Immature natural killer cell (primary cell): Measurements from ENCODE around the gene ADGRF1. TPM values are rescaled to one million over a fixed set of nuclear protein-coding genes. Genes with fewer than 3 reads are reported as not detected.
"Not testable (repeated sequence)": the region's sequence is repeated elsewhere in the genome, so short reads cannot be mapped to it uniquely, and the experiment has no call there.

ENCODE experiments used
- DNase-seq, 3 donors: peaks; one replicate each; pipeline ENCODE4 v3.0.0; 2022; ENCODE audit warnings: mixed read lengths in 1 of 3
- H3K27ac Mint-ChIP-seq, 6 donors: one replicate each; pipeline ENCODE4 v1.8.0; 2020; ENCODE audit warnings: mixed read lengths in 6 of 6, mild to moderate bottlenecking in 5 of 6, inconsistent platforms in 4 of 6, moderate library complexity in 3 of 6
- H3K27me3 Mint-ChIP-seq, 3 donors: one replicate each; pipeline ENCODE4 v1.8.0; 2020 to 2021; ENCODE audit warnings: low read depth in 3 of 3, mild to moderate bottlenecking in 3 of 3, mixed read lengths in 3 of 3, moderate library complexity in 3 of 3, inconsistent platforms in 1 of 3
- H3K36me3 Mint-ChIP-seq, 3 donors: one replicate each; pipeline ENCODE4 v1.8.0; 2020; ENCODE audit warnings: mixed read lengths in 3 of 3, inconsistent platforms in 2 of 3, mild to moderate bottlenecking in 2 of 3
- H3K4me1 Mint-ChIP-seq, 2 donors: one replicate each; pipeline ENCODE4 v1.8.0; 2020; ENCODE audit warnings: inconsistent platforms in 2 of 2, mild to moderate bottlenecking in 2 of 2, mixed read lengths in 2 of 2, moderate library complexity in 1 of 2
- H3K4me3 Mint-ChIP-seq, 5 donors: one replicate each; pipeline ENCODE4 v1.8.0; 2020; ENCODE audit warnings: mild to moderate bottlenecking in 5 of 5, mixed read lengths in 5 of 5, inconsistent platforms in 3 of 5, moderate library complexity in 3 of 5
- H3K9me3 Mint-ChIP-seq, 6 donors: one replicate each; pipeline ENCODE4 v1.8.0; 2020; ENCODE audit warnings: mild to moderate bottlenecking in 6 of 6, mixed read lengths in 6 of 6, inconsistent platforms in 4 of 6, moderate library complexity in 3 of 6
- polyA plus RNA-seq, 3 donors: library from polyadenylated mRNA; unstranded; fragments of 300-500 nt; fragmentation: Illumina TruSeq; gene quantifications; one replicate each; pipeline ENCODE4 v1.2.3, GENCODE V29; 2021

ADGRF1 gene
- polyA plus RNA-seq, 3 donors from 2014 or later = not detected

DNA sequence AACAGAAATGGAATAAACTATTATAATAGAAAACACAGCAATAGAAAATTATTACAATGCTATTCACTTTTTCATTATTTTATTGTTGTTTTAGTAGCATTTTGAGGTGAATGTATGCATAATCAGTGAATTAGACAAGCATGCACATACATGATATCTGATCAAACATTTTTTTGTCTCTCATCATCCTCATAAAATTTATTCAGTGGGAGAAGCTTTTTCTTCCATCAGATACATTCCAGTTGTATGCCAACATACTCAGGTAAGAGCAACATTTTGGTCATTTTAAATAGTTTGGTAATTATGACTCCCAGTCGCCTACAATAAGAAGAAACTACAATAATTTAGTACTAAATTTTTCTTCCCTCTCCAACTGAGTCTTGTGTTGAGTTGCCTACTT lies 44.5 kb downstream of the ADGRF1 start:
- Mint-ChIP-seq H3K4me1 (no peaks in the 10 kb centered on the region), H3K36me3 (no peaks in the 10 kb centered on the region), H3K27ac (no peak overlapping the region)

DNA sequence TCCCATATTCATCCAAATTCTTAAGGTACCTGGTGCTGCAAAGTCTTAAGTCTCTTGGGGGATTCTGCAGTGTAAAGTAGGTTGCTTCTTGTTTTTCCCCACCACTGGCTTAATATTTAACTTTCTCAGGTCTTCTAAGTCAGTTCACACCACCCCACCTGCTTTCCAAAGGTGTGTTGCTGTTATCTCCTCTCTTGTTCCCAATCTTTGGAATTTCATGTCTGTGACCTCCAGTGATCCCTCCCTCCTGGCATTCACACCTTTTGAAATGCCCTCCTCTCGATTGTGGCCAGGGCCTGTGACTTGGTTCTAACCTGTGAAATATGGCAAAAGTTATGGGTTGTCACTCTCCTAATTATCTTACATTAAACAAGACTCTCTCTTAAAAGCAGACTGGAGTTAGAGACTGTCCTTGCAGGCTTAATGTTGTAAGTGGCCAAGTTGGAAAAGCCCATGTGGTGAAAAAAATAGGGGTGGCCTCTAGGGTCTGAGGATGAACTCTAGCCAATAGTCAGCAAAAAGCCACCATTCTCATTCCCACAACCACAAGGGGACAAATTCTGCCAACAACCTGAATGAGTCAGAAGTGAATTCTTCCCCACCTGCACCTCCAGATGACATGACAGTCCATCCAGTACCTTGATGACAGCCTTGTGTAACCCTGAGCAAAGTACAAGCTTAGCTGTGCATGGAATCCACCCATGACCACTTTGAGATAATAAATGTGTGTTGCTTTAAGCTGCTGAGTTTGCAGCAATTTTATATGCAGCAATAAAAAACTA lies 45.1 kb downstream of the ADGRF1 start:
- Mint-ChIP-seq H3K4me1 (no peaks in the 10 kb centered on the region), H3K27me3 (peaks cover 0 to 6% (median 0%) of the 10 kb centered on the region in 3 donors), H3K4me3 (no peak overlapping the region), H3K9me3 (peaks cover 0 to 3% (median 0%) of the 10 kb centered on the region in 6 donors), H3K27ac (no peak overlapping the region), H3K36me3 (no peaks in the 10 kb centered on the region)
- no peak for DNase-seq

More for the DNA sequence above, 44.5 kb downstream of the ADGRF1 start:
- Mint-ChIP-seq H3K27me3 (peaks cover 0 to 4% (median 2%) of the 10 kb centered on the region in 3 donors), H3K9me3 (peaks cover 0 to 1% (median 0%) of the 10 kb centered on the region in 6 donors), H3K4me3 (no peak overlapping the region)
- DNase-seq = no peak

DNA sequence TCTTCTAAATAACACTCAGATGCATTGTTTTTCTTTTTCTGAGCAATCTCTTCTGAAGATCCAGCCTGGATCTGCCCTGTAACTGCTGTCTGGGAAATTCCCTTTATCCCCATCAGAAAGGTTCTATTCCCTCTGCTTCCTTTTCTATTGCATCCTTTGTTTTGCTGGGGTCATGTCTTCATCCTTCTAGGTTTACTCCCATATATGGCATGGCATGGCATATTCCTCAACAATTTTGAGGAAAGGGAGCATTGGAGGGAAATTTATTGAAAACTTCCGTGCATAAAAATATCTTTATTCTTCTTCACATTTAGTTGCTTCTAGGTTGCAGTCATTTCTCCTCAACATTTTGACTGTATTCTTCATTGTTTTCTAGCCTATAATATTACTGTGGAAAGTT lies 47.2 kb downstream of the ADGRF1 start:
- DNase-seq = no peak
- Mint-ChIP-seq H3K27ac (no peak overlapping the region), H3K9me3 (peaks cover 0 to 2% (median 0%) of the 10 kb centered on the region in 6 donors), H3K36me3 (no peaks in the 10 kb centered on the region), H3K27me3 (peaks cover 0 to 6% (median 3%) of the 10 kb centered on the region in 3 donors), H3K4me1 (no peaks in the 10 kb centered on the region), H3K4me3 (no peak overlapping the region)

DNA sequence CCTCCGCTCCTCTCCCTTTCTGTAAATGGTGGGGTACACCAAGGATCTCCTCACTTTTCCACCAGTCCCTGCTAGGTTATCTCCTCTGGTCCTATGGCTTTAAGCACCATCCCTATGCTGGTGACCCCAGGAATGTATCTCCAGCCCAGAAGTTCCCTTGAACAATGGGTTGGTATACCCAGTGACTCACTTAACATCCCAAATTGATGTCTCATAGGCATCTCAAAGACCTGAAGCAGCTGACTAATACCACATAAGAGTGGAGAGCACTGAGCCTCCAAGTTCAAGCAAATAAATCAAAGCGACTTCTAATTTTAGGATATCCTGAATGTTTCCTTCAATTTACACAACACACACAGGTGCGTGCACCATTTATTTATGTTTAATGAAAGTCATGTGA lies 48.3 kb downstream of the ADGRF1 start:
- Mint-ChIP-seq H3K27me3 (peaks cover 0 to 6% (median 3%) of the 10 kb centered on the region in 3 donors), H3K9me3 (peaks cover 0 to 2% (median 0%) of the 10 kb centered on the region in 6 donors), H3K4me3 (no peak overlapping the region), H3K27ac (no peak overlapping the region), H3K36me3 (no peaks in the 10 kb centered on the region), H3K4me1 (no peaks in the 10 kb centered on the region)
- no peak for DNase-seq

DNA sequence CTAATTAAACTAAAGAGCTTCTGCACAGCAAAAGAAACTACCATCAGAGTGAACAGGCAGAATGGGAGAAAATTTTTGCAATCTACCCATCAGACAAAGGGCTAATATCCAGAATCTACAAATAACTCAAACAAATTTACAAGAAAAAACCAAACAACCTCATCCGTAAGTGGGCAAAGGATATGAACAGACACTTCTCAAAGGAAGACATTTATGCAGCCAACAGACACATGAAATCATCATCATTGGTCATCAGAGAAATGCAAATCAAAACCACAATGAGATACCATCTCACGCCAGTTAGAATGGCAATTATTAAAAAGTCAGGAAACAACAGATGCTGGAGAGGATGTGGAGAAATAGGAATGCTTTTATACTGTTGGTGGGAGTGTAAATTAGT lies 49.7 kb downstream of the ADGRF1 start:
- DNase-seq, H3K36me3 Mint-ChIP-seq, H3K27ac Mint-ChIP-seq, H3K4me3 Mint-ChIP-seq, H3K9me3 Mint-ChIP-seq, H3K4me1 Mint-ChIP-seq, H3K27me3 Mint-ChIP-seq: not testable (repeated sequence)

DNA sequence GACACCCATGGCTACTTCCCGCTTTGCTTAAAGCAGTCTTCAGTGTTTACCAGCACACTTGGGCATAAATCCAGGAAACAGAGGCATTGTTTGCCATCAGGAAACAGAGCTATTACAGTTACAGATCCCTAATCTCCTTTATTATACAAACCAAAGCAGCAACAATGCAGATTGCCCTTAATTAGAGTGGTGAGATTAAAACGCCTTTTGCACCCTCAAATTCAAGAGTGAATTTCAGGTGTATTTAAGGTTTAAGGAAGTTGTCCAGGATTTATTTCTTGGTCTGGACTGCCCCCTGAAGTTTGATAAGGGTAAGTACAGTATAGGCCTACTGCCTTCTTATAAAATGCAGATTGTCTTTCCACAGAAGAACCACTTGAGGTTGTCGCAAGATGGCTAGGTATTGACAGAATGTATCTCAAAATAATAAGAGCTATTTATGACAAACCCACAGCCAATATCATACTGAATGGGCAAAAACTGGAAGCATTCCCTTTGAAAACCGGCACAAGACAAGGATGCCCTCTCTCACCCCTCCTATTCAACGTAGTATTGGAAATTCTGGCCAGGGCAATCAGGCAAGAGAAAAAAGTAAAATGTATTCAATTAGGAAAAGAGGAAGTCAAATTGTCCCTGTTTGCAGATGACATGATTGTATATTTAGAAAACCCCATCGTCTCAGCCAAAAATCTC lies 51.2 kb downstream of the ADGRF1 start:
- H3K36me3 Mint-ChIP-seq, H3K4me3 Mint-ChIP-seq, H3K9me3 Mint-ChIP-seq, H3K27me3 Mint-ChIP-seq, DNase-seq, H3K27ac Mint-ChIP-seq, H3K4me1 Mint-ChIP-seq: not testable (repeated sequence)

DNA sequence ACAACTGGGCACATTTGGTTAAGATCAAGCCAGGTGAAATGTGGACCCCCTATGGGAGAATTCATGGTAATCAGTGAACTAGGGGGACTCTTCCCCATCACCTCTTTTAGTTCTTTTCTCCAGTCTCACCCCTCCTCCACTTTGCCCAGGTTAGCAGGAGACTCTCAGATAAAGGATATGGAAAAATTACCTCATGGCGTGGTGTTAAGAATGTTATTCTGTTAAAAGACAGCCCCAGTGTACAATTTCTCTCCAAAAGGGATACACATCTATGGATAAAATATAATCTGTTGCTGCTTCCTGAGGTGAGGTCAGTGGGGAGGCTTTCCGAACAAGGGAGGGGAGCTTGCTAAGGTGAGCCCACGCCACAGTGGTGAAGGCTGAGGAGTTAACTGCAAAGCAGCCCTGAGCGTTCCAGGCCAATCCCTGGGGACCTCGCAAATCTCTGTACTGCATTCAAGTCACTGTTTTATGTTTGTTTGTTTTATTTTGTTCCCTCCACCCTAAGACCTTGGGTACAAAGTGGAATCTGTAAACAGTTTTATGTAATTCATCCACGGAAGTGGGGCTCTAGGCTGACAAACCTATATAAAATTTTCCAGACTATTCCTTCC lies 52.0 kb downstream of the ADGRF1 start:
- H3K4me3 Mint-ChIP-seq = no peak overlapping the region
- H3K4me1 Mint-ChIP-seq = no peaks in the 10 kb centered on the region
- DNase-seq = no peak
- H3K9me3 Mint-ChIP-seq = peaks cover 0 to 2% (median 0%) of the 10 kb centered on the region in 6 donors
- H3K27ac Mint-ChIP-seq = no peak overlapping the region
- H3K27me3 Mint-ChIP-seq = peaks cover 0 to 8% (median 3%) of the 10 kb centered on the region in 3 donors
- H3K36me3 Mint-ChIP-seq = no peaks in the 10 kb centered on the region

DNA sequence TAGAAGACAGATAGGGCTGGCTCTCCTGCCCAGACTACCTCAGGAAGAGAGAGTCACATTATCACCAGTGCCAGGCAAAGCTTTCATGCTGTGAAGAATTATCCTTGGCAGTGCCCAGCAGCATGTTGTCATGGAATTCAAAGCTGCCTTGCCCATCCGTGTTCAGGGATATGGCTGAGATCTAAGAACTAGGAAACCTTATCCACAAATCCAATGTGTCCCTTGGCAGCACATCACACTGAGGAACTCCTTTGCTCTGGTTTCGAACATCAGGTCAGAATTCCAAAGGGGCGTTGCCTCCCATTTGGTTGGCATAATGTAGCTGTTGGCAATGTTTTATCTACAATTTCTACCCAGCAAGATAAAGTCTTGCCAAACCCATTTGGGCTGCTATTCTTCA lies 52.7 kb downstream of the ADGRF1 start:
- H3K4me3 Mint-ChIP-seq = no peak overlapping the region
- no peak for DNase-seq

DNA sequence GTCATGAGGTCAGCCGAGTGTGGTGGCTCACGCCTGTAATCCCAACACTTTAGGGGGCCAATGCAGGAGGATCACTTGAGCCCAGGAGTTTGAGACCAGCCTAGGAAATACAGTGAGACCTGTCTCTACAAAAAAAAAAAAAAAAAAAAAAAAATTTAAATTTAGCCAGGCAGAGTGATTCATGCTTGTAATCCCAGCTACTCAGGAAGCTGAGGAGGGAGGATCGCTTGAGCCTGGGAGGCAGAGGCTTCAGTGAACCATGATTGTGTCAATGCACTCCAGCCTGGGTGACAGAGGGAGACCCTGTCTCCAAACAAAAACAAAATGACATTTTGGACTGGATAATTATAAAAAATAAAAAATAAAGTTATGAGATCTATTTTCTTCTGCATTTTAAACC lies 56.2 kb downstream of the ADGRF1 start:
- Mint-ChIP-seq H3K27ac (no peak overlapping the region), H3K36me3 (no peaks in the 10 kb centered on the region), H3K27me3 (peaks cover 0 to 3% (median 2%) of the 10 kb centered on the region in 3 donors), H3K4me1 (no peaks in the 10 kb centered on the region), H3K9me3 (no peaks in the 10 kb centered on the region), H3K4me3 (no peak overlapping the region)
- no peak for DNase-seq

More for the DNA sequence above, 52.7 kb downstream of the ADGRF1 start:
- Mint-ChIP-seq H3K36me3 (no peaks in the 10 kb centered on the region), H3K27me3 (peaks cover 0 to 8% (median 3%) of the 10 kb centered on the region in 3 donors), H3K9me3 (peaks cover 0 to 2% (median 0%) of the 10 kb centered on the region in 6 donors), H3K4me1 (no peaks in the 10 kb centered on the region), H3K27ac (no peak overlapping the region)

DNA sequence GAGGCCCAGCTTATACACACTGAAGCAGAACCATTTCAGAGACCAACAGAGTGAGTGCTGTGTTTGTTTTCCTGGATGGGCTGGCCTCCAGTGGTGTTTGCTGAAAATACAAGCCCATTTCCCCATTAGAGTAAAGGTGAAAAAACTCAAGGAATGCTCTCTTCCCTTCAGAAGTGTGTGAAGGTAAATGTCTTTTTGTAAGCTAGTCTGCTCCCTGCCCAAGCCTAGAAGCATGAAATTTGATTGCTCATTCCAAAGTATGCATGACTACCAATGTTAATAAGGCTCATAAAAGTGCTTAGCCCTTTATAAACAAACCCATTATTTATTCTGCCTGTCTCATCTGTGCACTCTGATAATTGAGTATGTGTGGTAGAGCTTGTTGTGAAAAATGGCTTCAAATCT lies 59.1 kb downstream of the ADGRF1 start:
- Mint-ChIP-seq H3K27me3 (peaks cover 0 to 3% (median 2%) of the 10 kb centered on the region in 3 donors), H3K27ac (no peak overlapping the region), H3K4me1 (no peaks in the 10 kb centered on the region), H3K36me3 (no peaks in the 10 kb centered on the region), H3K9me3 (no peaks in the 10 kb centered on the region), H3K4me3 (no peak overlapping the region)
- DNase-seq = no peak

DNA sequence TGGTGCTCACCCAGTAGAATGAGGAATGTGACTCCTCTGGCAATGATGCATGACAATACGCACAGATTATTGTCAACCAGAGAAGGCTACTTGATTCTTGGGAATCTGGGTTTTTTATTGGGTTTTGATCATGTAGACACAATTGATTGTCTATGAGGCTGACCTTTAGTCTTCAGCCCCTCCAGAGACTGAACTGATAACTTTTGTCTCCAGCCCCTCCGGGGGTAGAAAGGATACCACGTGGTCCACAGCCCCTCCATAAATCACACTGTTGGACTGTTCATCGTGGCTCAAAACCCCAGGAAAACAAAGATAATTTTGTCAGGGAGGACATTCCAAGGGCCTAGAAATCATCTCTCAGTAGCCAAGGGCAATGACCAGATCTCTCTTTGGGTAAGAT lies 62.9 kb downstream of the ADGRF1 start:
- no peak overlapping the region for H3K27ac Mint-ChIP-seq
- H3K9me3 Mint-ChIP-seq = peaks cover 0 to 5% (median 0%) of the 10 kb centered on the region in 6 donors
- H3K27me3 Mint-ChIP-seq = peaks cover 0 to 2% (median 2%) of the 10 kb centered on the region in 3 donors
- H3K36me3 Mint-ChIP-seq = no peaks in the 10 kb centered on the region
- DNase-seq = no peak
- no peak overlapping the region for H3K4me3 Mint-ChIP-seq
- H3K4me1 Mint-ChIP-seq = no peaks in the 10 kb centered on the region

DNA sequence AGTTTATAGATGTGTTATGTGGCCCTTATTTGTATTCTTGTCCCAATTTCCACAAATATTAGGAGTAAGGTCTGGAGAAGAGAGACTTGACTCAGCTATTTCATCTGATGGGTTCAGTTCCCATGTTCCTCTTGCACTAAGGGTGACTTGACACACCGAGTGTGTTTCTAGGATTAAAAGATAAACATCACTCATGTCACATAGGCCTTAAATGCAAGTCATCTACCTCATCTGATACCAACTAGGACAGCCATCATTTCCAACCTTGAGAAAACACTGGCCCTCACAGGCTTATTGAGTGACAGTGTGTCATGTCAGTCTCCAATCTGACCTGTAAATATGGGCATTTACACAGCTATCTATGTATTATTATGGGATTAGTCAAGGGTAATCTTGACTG lies 67.3 kb downstream of the ADGRF1 start:
- H3K9me3 Mint-ChIP-seq = peaks cover 0 to 6% (median 0%) of the 10 kb centered on the region in 6 donors
- no peak overlapping the region for H3K27ac Mint-ChIP-seq
- peaks cover 0 to 5% (median 0%) of the 10 kb centered on the region in 3 donors for H3K27me3 Mint-ChIP-seq
- no peak for DNase-seq
- no peak overlapping the region for H3K4me3 Mint-ChIP-seq
- no peaks in the 10 kb centered on the region for H3K36me3 Mint-ChIP-seq
- no peaks in the 10 kb centered on the region for H3K4me1 Mint-ChIP-seq

DNA sequence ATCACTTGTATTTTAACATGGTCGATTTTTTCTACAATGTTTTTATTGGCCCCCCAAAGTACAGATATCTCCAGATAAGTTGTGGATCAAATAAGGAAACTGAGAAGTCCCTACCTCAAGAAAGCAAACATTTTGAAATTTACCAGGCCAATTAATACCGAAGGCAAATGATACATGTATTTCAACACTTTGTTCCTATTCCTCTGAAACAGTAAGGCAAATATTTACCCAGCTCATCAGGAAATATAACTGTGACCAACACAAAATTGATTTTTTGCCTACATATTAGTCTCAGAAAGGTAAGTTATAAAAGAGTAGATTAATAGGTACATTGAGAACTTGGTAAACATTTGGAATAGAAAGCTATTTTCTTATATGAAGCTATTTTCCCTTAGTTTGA lies 69.1 kb downstream of the ADGRF1 start:
- Mint-ChIP-seq H3K27me3 (peaks cover 0 to 5% (median 0%) of the 10 kb centered on the region in 3 donors), H3K9me3 (peaks cover 0 to 6% (median 0%) of the 10 kb centered on the region in 6 donors), H3K36me3 (no peaks in the 10 kb centered on the region), H3K4me3 (no peak overlapping the region), H3K27ac (no peak overlapping the region), H3K4me1 (no peaks in the 10 kb centered on the region)
- no peak for DNase-seq

DNA sequence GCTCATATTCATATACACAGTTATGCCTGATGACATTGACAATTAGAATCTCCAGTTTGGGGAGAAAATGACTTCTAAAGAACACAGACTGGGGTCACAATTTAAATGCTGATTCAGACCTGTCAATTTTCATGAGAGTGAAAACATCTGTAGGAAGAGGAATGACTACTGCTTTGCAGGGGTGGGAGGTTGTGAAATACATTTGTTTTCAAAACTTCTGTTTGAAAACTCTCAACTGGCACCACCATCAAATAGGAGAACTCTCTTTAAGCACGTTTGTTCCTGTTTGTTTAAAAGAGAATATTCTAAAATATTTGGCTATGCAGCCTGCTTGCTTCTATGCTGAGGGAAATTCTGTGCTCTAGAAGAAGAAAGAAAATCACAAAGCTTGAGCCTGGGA lies 69.6 kb downstream of the ADGRF1 start:
- H3K4me1 Mint-ChIP-seq = no peaks in the 10 kb centered on the region
- peaks cover 0 to 6% (median 0%) of the 10 kb centered on the region in 6 donors for H3K9me3 Mint-ChIP-seq
- H3K27ac Mint-ChIP-seq = no peak overlapping the region
- H3K27me3 Mint-ChIP-seq = peaks cover 0 to 5% (median 0%) of the 10 kb centered on the region in 3 donors
- H3K4me3 Mint-ChIP-seq = no peak overlapping the region
- DNase-seq = no peak
- no peaks in the 10 kb centered on the region for H3K36me3 Mint-ChIP-seq
